HEK293 (cell line): Measurements from ENCODE around the gene PDE4D.
A peak's percentile ranks its signal among the peaks of the same experiment; 100 is the strongest.

Experiments
- CTCF ChIA-PET: fragments of 350-600 bp; formaldehyde crosslinking; extraction: SDS; loops from one replicate; lab custom pipeline; 2021; ENCODE audit warnings: antibody characterized with exemption; lab: Yijun Ruan, JAX
- POLR2A ChIA-PET: fragments of 300-600 bp; formaldehyde crosslinking; extraction: SDS; loops from one replicate; lab custom pipeline; 2020; ENCODE audit warnings: antibody characterized with exemption, inconsistent platforms; lab: Yijun Ruan, JAX
- H3K27ac ChIP-seq: fragments of 200-500 bp; sonication (Bioruptor generic); 2 replicates; pipeline ENCODE4 v1.5.1; 2014; ENCODE audit warnings: low read depth, low read length, control low read depth, inconsistent platforms; ENCODE audit errors: extremely low read depth
- H3K36me3 ChIP-seq, 2 experiments: fragments of 200-500 bp in 1 of 2; sonication (Bioruptor generic) in 1 of 2; 1 replicate in 1 of 2; 2 replicates in 1 of 2; pipeline ENCODE4 v1.5.1; 2014 to 2017; ENCODE audit warnings: inconsistent platforms in 2 of 2, low read length in 2 of 2; ENCODE audit not compliant: control insufficient read depth in 2 of 2, insufficient read depth in 1 of 2
- H3K4me1 ChIP-seq: fragments of 200-500 bp; sonication (Bioruptor generic); 2 replicates; pipeline ENCODE4 v1.5.1; 2014; ENCODE audit warnings: mild to moderate bottlenecking, low read length, inconsistent platforms; ENCODE audit not compliant: control insufficient read depth, insufficient read depth
- H3K4me3 ChIP-seq: 2 replicates; pipeline ENCODE4 v1.5.1; 2011; ENCODE audit warnings: low read depth, mild to moderate bottlenecking, control low read depth, low read length, moderate library complexity
- H3K9me3 ChIP-seq: fragments of 200-500 bp; sonication (Bioruptor generic); 2 replicates; pipeline ENCODE4 v1.5.1; 2014; ENCODE audit warnings: low read depth, low read length, inconsistent platforms; ENCODE audit not compliant: control insufficient read depth, insufficient read depth
- KLF10 ChIP-seq: fragments of 450-650 bp; IDR thresholded peaks from 2 replicates; pipeline ENCODE4 v1.5.1; 2018; ENCODE audit warnings: missing biosample characterization, mild to moderate bottlenecking, missing genetic modification characterization
- MZF1 ChIP-seq: fragments of 450-650 bp; formaldehyde crosslinking; IDR thresholded peaks from 2 replicates; pipeline ENCODE4 v1.5.1; 2017; ENCODE audit warnings: missing biosample characterization, missing genetic modification characterization, borderline replicate concordance
- OSR2 ChIP-seq: fragments of 450-650 bp; formaldehyde crosslinking; IDR thresholded peaks from 2 replicates; pipeline ENCODE4 v1.5.1; 2016; ENCODE audit warnings: missing biosample characterization, missing genetic modification characterization
- PRDM1 ChIP-seq: fragments of 450-650 bp; formaldehyde crosslinking; IDR thresholded peaks from 2 replicates; pipeline ENCODE4; 2016; ENCODE audit warnings: missing biosample characterization, missing genetic modification characterization
- YY1 ChIP-seq: fragments of 450-650 bp; formaldehyde crosslinking; IDR thresholded peaks from 2 replicates; pipeline ENCODE4 v1.5.1; 2018; ENCODE audit warnings: missing biosample characterization, missing genetic modification characterization
- ZBTB20 ChIP-seq: fragments of 450-650 bp; formaldehyde crosslinking; IDR thresholded peaks from 2 replicates; pipeline ENCODE4 v1.5.1; 2016; ENCODE audit warnings: missing biosample characterization, missing genetic modification characterization
- ZNF112 ChIP-seq: fragments of 450-650 bp; formaldehyde crosslinking; IDR thresholded peaks from 2 replicates; pipeline ENCODE4 v1.5.0; 2017; ENCODE audit warnings: missing biosample characterization, missing genetic modification characterization
- ZNF114 ChIP-seq: fragments of 450-650 bp; formaldehyde crosslinking; IDR thresholded peaks from 2 replicates; pipeline ENCODE4 v1.5.0; 2017; ENCODE audit warnings: missing biosample characterization, missing genetic modification characterization
- ZNF133 ChIP-seq: fragments of 450-650 bp; formaldehyde crosslinking; IDR thresholded peaks from 2 replicates; pipeline ENCODE4 v1.5.1; 2016; ENCODE audit warnings: missing biosample characterization, missing genetic modification characterization
- ZNF148 ChIP-seq: fragments of 450-650 bp; formaldehyde crosslinking; IDR thresholded peaks from 2 replicates; pipeline ENCODE4 v1.5.0; 2017; ENCODE audit warnings: missing biosample characterization, missing genetic modification characterization, borderline replicate concordance
- ZNF155 ChIP-seq: fragments of 450-650 bp; formaldehyde crosslinking; IDR thresholded peaks from 2 replicates; pipeline ENCODE4 v1.5.1; 2016; ENCODE audit warnings: missing biosample characterization, missing genetic modification characterization
- ZNF16 ChIP-seq: fragments of 450-650 bp; formaldehyde crosslinking; IDR thresholded peaks from 2 replicates; pipeline ENCODE4 v1.5.1; 2016; ENCODE audit warnings: low read depth, missing biosample characterization, missing genetic modification characterization
- ZNF18 ChIP-seq: fragments of 450-650 bp; formaldehyde crosslinking; IDR thresholded peaks from 2 replicates; pipeline ENCODE4 v1.5.1; 2016; ENCODE audit warnings: missing biosample characterization, missing genetic modification characterization
- ZNF2 ChIP-seq: fragments of 450-650 bp; formaldehyde crosslinking; IDR thresholded peaks from 2 replicates; pipeline ENCODE4 v1.5.1; 2016; ENCODE audit warnings: missing biosample characterization, missing genetic modification characterization
- ZNF221 ChIP-seq: fragments of 450-650 bp; formaldehyde crosslinking; IDR thresholded peaks from 2 replicates; pipeline ENCODE4 v1.5.1; 2017; ENCODE audit warnings: missing biosample characterization, missing genetic modification characterization, borderline replicate concordance
- ZNF266 ChIP-seq: fragments of 450-650 bp; formaldehyde crosslinking; IDR thresholded peaks from 2 replicates; pipeline ENCODE4 v1.5.1; 2016; ENCODE audit warnings: missing biosample characterization, missing genetic modification characterization, low read depth
- ZNF426 ChIP-seq: fragments of 450-650 bp; formaldehyde crosslinking; IDR thresholded peaks from 2 replicates; pipeline ENCODE4 v1.5.1; 2017; ENCODE audit warnings: missing biosample characterization, missing genetic modification characterization, mild to moderate bottlenecking, inconsistent platforms, moderate library complexity
- ZNF433 ChIP-seq: fragments of 450-650 bp; formaldehyde crosslinking; IDR thresholded peaks from 2 replicates; pipeline ENCODE4 v1.5.1; 2016; ENCODE audit warnings: missing biosample characterization, missing genetic modification characterization, low read depth
- ZNF449 ChIP-seq: fragments of 450-650 bp; formaldehyde crosslinking; IDR thresholded peaks from 2 replicates; pipeline ENCODE4 v1.5.1; 2017; ENCODE audit warnings: missing biosample characterization, mild to moderate bottlenecking, missing genetic modification characterization, moderate library complexity
- ZNF529 ChIP-seq: fragments of 450-650 bp; formaldehyde crosslinking; IDR thresholded peaks from 2 replicates; pipeline ENCODE4 v1.5.1; 2017; ENCODE audit warnings: missing genetic modification characterization, missing biosample characterization; ENCODE audit not compliant: insufficient replicate concordance
- ZNF548 ChIP-seq: fragments of 450-650 bp; formaldehyde crosslinking; IDR thresholded peaks from 2 replicates; pipeline ENCODE4 v1.5.1; 2016; ENCODE audit warnings: missing biosample characterization, missing genetic modification characterization
- ZNF560 ChIP-seq: fragments of 450-650 bp; formaldehyde crosslinking; IDR thresholded peaks from 2 replicates; pipeline ENCODE4 v1.5.1; 2017; ENCODE audit warnings: missing biosample characterization, missing genetic modification characterization, borderline replicate concordance
- ZNF624 ChIP-seq: fragments of 450-650 bp; formaldehyde crosslinking; IDR thresholded peaks from 2 replicates; pipeline ENCODE4 v1.5.1; 2017; ENCODE audit warnings: missing biosample characterization, missing genetic modification characterization
- ZNF677 ChIP-seq: fragments of 450-650 bp; IDR thresholded peaks from 2 replicates; pipeline ENCODE4 v1.5.0; 2018; ENCODE audit warnings: missing biosample characterization, mild to moderate bottlenecking, missing genetic modification characterization, moderate library complexity

PDE4D gene

GRCh38 chr5:59732806-59733205 is 160.7 kb downstream of the PDE4D start (continued):
- TF ChIP-seq ZNF560 (tag by site-specific recombination) = no peak
- TF ChIP-seq, all 188 proteins: peak for 0

- no peak overlapping the region for H3K4me3 ChIP-seq
- H3K9me3 ChIP-seq = no peaks in the 10 kb centered on the region
- H3K36me3 ChIP-seq = no peaks in the 10 kb centered on the region
- H3K27ac ChIP-seq = no peak overlapping the region
- POLR2A ChIA-PET = no interaction called here
- TF ChIP-seq ZNF433 (no peak), ZNF114 (tag by site-specific recombination) (no peak), PRDM1 (tag by site-specific recombination) (peak; percentile 38; the same call in 1 of the 2 replicates)
- H3K4me1 ChIP-seq = 0 out of 2 replicates have a peak, but pooled peaks cover 2% of the 10 kb centered on the region
- CTCF ChIA-PET = interaction anchor here (0.6 to 0.9 kb wide), 2 partner anchors 26 to 226 kb away, joined by 3 read pairs; no protein-coding TSS in a partner anchor
Observed at GRCh38 chr5:59732301-59732700, 161.2 kb downstream of the PDE4D start.

GRCh38 chr5:59731809-59732208 is 161.7 kb downstream of the PDE4D start:
- Histone ChIP-seq H3K36me3 (no peaks in the 10 kb centered on the region), H3K4me1 (0 out of 2 replicates have a peak, but pooled peaks cover 2% of the 10 kb centered on the region), H3K27ac (no peak overlapping the region), H3K4me3 (no peak overlapping the region), H3K9me3 (no peaks in the 10 kb centered on the region)
- CTCF ChIA-PET = interaction anchor here (0.6 to 0.9 kb wide), 2 partner anchors 25 to 226 kb away, joined by 3 read pairs; no protein-coding TSS in a partner anchor
- TF ChIP-seq ZNF221 (tag by site-specific recombination) = no peak
- TF ChIP-seq ZNF148 = no peak
- no peak for TF ChIP-seq ZNF133 (tag by site-specific recombination)
- no peak for TF ChIP-seq ZNF266 (tag by site-specific recombination)
- no peak for TF ChIP-seq YY1
- no peak for TF ChIP-seq ZBTB20 (tag by site-specific recombination)
- no peak for TF ChIP-seq ZNF529 (tag by site-specific recombination)
- TF ChIP-seq ZNF155 (tag by site-specific recombination) = no peak
- TF ChIP-seq ZNF624 (tag by site-specific recombination) = no peak
- TF ChIP-seq KLF10 (tag by site-specific recombination) = no peak
- no peak for TF ChIP-seq ZNF112 (tag by site-specific recombination)
- TF ChIP-seq ZNF16 (tag by site-specific recombination) = no peak
- TF ChIP-seq ZNF2 (tag by site-specific recombination) = no peak
- no peak for TF ChIP-seq ZNF548 (tag by site-specific recombination)
- no peak for TF ChIP-seq ZNF449
- no peak for TF ChIP-seq ZNF18 (tag by site-specific recombination)
- no peak for TF ChIP-seq ZNF677 (tag by site-specific recombination)
- TF ChIP-seq ZNF426 (tag by site-specific recombination) = no peak
- no peak for TF ChIP-seq MZF1
- no peak for TF ChIP-seq OSR2 (tag by site-specific recombination)
- POLR2A ChIA-PET = no interaction called here
